HCT116 (cell line): ENCODE results near the gene CDAN1. TPM values are rescaled to one million over a fixed set of nuclear protein-coding genes. Genes with fewer than 3 reads are reported as not detected.

Experiments used
- ATAC-seq: fragments of 200-7000 bp; cut with Tn5 transposase; 2 replicates; pipeline ENCODE4 v1.9.1; 2020; ENCODE audit warnings: mild to moderate bottlenecking, moderate library complexity
- BruUV-seq: library from RNA; stranded (reverse); fragments of 400-500 nt; replicated peaks from 2 replicates; lab custom pipeline; 2021; lab: Mats Ljungman, UMichigan
- CTCF ChIA-PET: fragments of 300-600 bp; sonication (Branson Sonifier 250); formaldehyde crosslinking; loops from one replicate; lab custom pipeline; 2021; ENCODE audit warnings: antibody characterized with exemption; lab: Charles Lee
- POLR2A ChIA-PET: fragments of 300-600, 350-600 bp; sonication (Branson Sonifier 250); formaldehyde crosslinking; loops from one replicate; lab custom pipeline; 2021; ENCODE audit warnings: antibody characterized with exemption; lab: Charles Lee
- RAD21 ChIA-PET, 2 experiments: fragments of 300-600 bp; sonication (Branson Sonifier 250); formaldehyde crosslinking; loops; one replicate each; lab custom pipeline; 2023; ENCODE audit warnings: low total read pairs in 2 of 2; ENCODE audit not compliant: uncharacterized antibody in 2 of 2, unreplicated experiment in 2 of 2, low non-redundant PET in 1 of 2; lab: Charles Lee
- DNase-seq: peaks from one replicate; pipeline ENCODE4 v3.0.0-alpha.2; 2010; ENCODE audit warnings: low read depth, low spot score
- H2AFZ ChIP-seq: fragments of 200-600 bp; shearing (Covaris generic), sonication (generic); 2 replicates; pipeline ENCODE4 v1.6.1; 2017; ENCODE audit warnings: low read depth, mixed run types, mixed read lengths, antibody characterized with exemption, low read length; ENCODE audit not compliant: poor library complexity, severe bottlenecking
- H3K27ac ChIP-seq: 2 replicates; pipeline ENCODE4 v1.5.1; 2012; ENCODE audit warnings: low read depth, low read length
- H3K27me3 ChIP-seq: fragments of 200-600 bp; sonication (generic); 2 replicates; pipeline ENCODE4 v1.6.1; 2016; ENCODE audit warnings: mixed run types, low read length, mixed read lengths; ENCODE audit not compliant: insufficient read depth
- H3K36me3 ChIP-seq, 2 experiments: fragments of 200-500 bp in 1 of 2; fragments of 200-600 bp in 1 of 2; sonication (Bioruptor generic) in 1 of 2; sonication (generic) in 1 of 2; 2 replicates each; pipeline versions ENCODE4 v1.5.1 to v1.6.1; 2014 to 2016; ENCODE audit warnings: low read length in 2 of 2, inconsistent platforms in 1 of 2, mixed read lengths in 1 of 2, mixed run types in 1 of 2; ENCODE audit not compliant: insufficient read depth in 2 of 2, control insufficient read depth in 1 of 2
- H3K4me1 ChIP-seq, 2 experiments: fragments of 200-600 bp in 1 of 2; sonication (generic) in 1 of 2; 2 replicates each; pipeline versions ENCODE4 v1.5.1 to v1.6.1; 2012 to 2017; ENCODE audit warnings: low read length in 2 of 2, inconsistent platforms in 1 of 2, mild to moderate bottlenecking in 1 of 2, mixed read lengths in 1 of 2, mixed run types in 1 of 2, moderate library complexity in 1 of 2; ENCODE audit not compliant: insufficient read depth in 2 of 2, control insufficient read depth in 1 of 2
- H3K4me2 ChIP-seq: fragments of 200-600 bp; sonication (generic); 2 replicates; pipeline ENCODE4 v1.6.1; 2017; ENCODE audit warnings: mixed run types, low read length, mixed read lengths
- H3K4me3 ChIP-seq, 2 experiments: fragments of 200-600 bp in 1 of 2; sonication (generic) in 1 of 2; replicated peaks in 1 of 2; 2 replicates each; pipeline ENCODE4 v1.5.1; 2011 to 2016; ENCODE audit warnings: low read length in 2 of 2, control low read depth in 1 of 2, low read depth in 1 of 2, mild to moderate bottlenecking in 1 of 2, mixed read lengths in 1 of 2, mixed run types in 1 of 2
- H3K79me2 ChIP-seq: fragments of 200-600 bp; sonication (generic); 2 replicates; pipeline ENCODE4 v1.6.1; 2017; ENCODE audit warnings: mild to moderate bottlenecking, mixed run types, low read length, moderate library complexity, mixed read lengths; ENCODE audit not compliant: insufficient read depth
- H3K9ac ChIP-seq: fragments of 200-600 bp; sonication (generic); 2 replicates; pipeline ENCODE4 v1.6.1; 2016; ENCODE audit warnings: low read length, mixed read lengths
- H3K9me2 ChIP-seq: fragments of 200-600 bp; sonication (generic), shearing (Covaris generic); 2 replicates; pipeline ENCODE4 v1.6.1; 2017; ENCODE audit warnings: mixed run types, mild to moderate bottlenecking, moderate library complexity; ENCODE audit not compliant: insufficient read depth
- H3K9me3 ChIP-seq, 2 experiments: fragments of 200-500 bp in 1 of 2; fragments of 200-600 bp in 1 of 2; sonication (Bioruptor generic) in 1 of 2; sonication (generic) in 1 of 2; 2 replicates each; pipeline ENCODE4 v1.6.1; 2014 to 2017; ENCODE audit warnings: low read length in 2 of 2, mixed read lengths in 2 of 2, inconsistent platforms in 1 of 2, low read depth in 1 of 2, mild to moderate bottlenecking in 1 of 2, mixed run types in 1 of 2, moderate library complexity in 1 of 2; ENCODE audit not compliant: control insufficient read depth in 1 of 2, insufficient read depth in 1 of 2
- H4K20me1 ChIP-seq: fragments of 200-600 bp; sonication (generic), shearing (Covaris generic); 2 replicates; pipeline ENCODE4 v1.6.1; 2017; ENCODE audit warnings: mixed run types, mild to moderate bottlenecking, moderate library complexity; ENCODE audit not compliant: insufficient read depth
- POLR2AphosphoS5 ChIP-seq: IDR thresholded peaks from 2 replicates; pipeline ENCODE4 v1.6.1; 2011; ENCODE audit warnings: mild to moderate bottlenecking, low read depth, low read length, moderate library complexity
- RAD21 ChIP-seq: IDR thresholded peaks from 2 replicates; pipeline ENCODE4 v1.6.1; 2012; ENCODE audit warnings: low read depth, mild to moderate bottlenecking
- SIN3A ChIP-seq: IDR thresholded peaks from 2 replicates; pipeline ENCODE4 v1.6.1; 2012; ENCODE audit warnings: low read depth
- SRF ChIP-seq: IDR thresholded peaks from 2 replicates; pipeline ENCODE4 v1.6.1; 2012; ENCODE audit warnings: low read depth
- TCF7L2 ChIP-seq: IDR thresholded peaks from 2 replicates; pipeline ENCODE4 v1.7.0; 2011; ENCODE audit warnings: borderline replicate concordance, inconsistent platforms; ENCODE audit not compliant: insufficient read depth, insufficient read length; ENCODE audit errors: extremely low read depth
- ZFX ChIP-seq: fragments of 450-650 bp; IDR thresholded peaks from 2 replicates; pipeline ENCODE4 v1.6.1; 2017
- intact Hi-C: fragments of 100-400 bp; cut with micrococcal nuclease; formaldehyde crosslinking; loops from 2 replicates; pipeline ENCODE4 v1.10.0; 2022
- total RNA-seq: library from RNA; stranded (reverse); gene quantifications from one replicate; pipeline ENCODE4 v1.2.1, GENCODE V29; 2021; ENCODE audit not compliant: unreplicated experiment
- TF ChIP-seq, protein P1 (sequence below): IDR thresholded peaks from 2 replicates; pipeline ENCODE4 v1.6.1; 2012; ENCODE audit warnings: low read depth
- TF ChIP-seq, protein P2 (sequence below): IDR thresholded peaks from 2 replicates; pipeline ENCODE4 v1.6.1; 2012
- TF ChIP-seq, protein P3 (sequence below): IDR thresholded peaks from 2 replicates; pipeline ENCODE4 v1.6.1; 2012
- TF ChIP-seq, protein P4 (sequence below): IDR thresholded peaks from 2 replicates; pipeline ENCODE4 v1.6.1; 2011; ENCODE audit warnings: mild to moderate bottlenecking, low read length, moderate library complexity; ENCODE audit not compliant: insufficient replicate concordance; ENCODE audit errors: extremely low read depth

CDAN1 gene
- total RNA-seq, 1 experiment from 2014 or later = 22.4 TPM

DNA sequence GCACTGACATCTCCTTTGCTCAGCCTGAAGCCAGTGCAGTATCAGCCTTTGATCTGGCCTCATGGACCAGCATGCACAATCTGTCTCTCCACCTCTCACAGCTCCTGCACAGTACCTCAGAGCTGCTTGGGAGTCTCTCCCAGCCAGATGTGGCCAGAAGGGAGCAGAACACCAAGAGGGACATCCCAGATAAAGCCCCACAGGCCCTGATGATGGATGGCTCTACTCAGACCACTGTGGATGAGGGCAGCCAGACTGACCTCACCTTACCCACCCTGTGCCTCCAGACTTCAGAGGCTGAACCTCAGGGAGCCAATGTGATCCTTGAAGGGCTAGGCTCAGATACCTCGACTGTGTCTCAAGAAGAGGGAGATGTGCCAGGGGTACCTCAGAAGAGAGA, 44.4 kb downstream of the CDAN1 start:
- TF ChIP-seq SIN3A (no peak), TCF7L2 (no peak), RAD21 (no peak), SRF (no peak), POLR2AphosphoS5 (no peak), ZFX (no peak)
- TF ChIP-seq, protein P1, sequence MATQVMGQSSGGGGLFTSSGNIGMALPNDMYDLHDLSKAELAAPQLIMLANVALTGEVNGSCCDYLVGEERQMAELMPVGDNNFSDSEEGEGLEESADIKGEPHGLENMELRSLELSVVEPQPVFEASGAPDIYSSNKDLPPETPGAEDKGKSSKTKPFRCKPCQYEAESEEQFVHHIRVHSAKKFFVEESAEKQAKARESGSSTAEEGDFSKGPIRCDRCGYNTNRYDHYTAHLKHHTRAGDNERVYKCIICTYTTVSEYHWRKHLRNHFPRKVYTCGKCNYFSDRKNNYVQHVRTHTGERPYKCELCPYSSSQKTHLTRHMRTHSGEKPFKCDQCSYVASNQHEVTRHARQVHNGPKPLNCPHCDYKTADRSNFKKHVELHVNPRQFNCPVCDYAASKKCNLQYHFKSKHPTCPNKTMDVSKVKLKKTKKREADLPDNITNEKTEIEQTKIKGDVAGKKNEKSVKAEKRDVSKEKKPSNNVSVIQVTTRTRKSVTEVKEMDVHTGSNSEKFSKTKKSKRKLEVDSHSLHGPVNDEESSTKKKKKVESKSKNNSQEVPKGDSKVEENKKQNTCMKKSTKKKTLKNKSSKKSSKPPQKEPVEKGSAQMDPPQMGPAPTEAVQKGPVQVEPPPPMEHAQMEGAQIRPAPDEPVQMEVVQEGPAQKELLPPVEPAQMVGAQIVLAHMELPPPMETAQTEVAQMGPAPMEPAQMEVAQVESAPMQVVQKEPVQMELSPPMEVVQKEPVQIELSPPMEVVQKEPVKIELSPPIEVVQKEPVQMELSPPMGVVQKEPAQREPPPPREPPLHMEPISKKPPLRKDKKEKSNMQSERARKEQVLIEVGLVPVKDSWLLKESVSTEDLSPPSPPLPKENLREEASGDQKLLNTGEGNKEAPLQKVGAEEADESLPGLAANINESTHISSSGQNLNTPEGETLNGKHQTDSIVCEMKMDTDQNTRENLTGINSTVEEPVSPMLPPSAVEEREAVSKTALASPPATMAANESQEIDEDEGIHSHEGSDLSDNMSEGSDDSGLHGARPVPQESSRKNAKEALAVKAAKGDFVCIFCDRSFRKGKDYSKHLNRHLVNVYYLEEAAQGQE = no peak
- TF ChIP-seq, protein P2, sequence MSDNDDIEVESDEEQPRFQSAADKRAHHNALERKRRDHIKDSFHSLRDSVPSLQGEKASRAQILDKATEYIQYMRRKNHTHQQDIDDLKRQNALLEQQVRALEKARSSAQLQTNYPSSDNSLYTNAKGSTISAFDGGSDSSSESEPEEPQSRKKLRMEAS = no peak
- TF ChIP-seq, protein P3, sequence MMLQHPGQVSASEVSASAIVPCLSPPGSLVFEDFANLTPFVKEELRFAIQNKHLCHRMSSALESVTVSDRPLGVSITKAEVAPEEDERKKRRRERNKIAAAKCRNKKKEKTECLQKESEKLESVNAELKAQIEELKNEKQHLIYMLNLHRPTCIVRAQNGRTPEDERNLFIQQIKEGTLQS = no peak
- TF ChIP-seq, protein P4, sequence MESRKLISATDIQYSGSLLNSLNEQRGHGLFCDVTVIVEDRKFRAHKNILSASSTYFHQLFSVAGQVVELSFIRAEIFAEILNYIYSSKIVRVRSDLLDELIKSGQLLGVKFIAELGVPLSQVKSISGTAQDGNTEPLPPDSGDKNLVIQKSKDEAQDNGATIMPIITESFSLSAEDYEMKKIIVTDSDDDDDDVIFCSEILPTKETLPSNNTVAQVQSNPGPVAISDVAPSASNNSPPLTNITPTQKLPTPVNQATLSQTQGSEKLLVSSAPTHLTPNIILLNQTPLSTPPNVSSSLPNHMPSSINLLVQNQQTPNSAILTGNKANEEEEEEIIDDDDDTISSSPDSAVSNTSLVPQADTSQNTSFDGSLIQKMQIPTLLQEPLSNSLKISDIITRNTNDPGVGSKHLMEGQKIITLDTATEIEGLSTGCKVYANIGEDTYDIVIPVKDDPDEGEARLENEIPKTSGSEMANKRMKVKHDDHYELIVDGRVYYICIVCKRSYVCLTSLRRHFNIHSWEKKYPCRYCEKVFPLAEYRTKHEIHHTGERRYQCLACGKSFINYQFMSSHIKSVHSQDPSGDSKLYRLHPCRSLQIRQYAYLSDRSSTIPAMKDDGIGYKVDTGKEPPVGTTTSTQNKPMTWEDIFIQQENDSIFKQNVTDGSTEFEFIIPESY = no peak
- TF ChIP-seq, all 23 proteins: peak for 0
- Histone ChIP-seq H3K79me2 (no peaks in the 10 kb centered on the region), H3K4me3 (no peak overlapping the region), H3K27me3 (no peaks in the 10 kb centered on the region), H2AFZ (no peak overlapping the region), H3K9ac (no peak overlapping the region), H4K20me1 (no peaks in the 10 kb centered on the region), H3K27ac (no peak overlapping the region), H3K36me3 (no peaks in the 10 kb centered on the region; a peak in 1 of 4 replicates), H3K9me2 (no peaks in the 10 kb centered on the region), H3K4me1 (no peaks in the 10 kb centered on the region), H3K9me3 (no peaks in the 10 kb centered on the region), H3K4me2 (no peak overlapping the region)
- DNase-seq (no peak), ATAC-seq (no peak)
- ChIA-PET POLR2A (no interaction called here), RAD21 (no interaction called here), CTCF (no interaction called here)
- intact Hi-C loops = no loop called here
- BruUV-seq = no TSS peak
